ENCODE results near the gene SLC38A5. TPM values are rescaled to one million over a fixed set of nuclear protein-coding genes. Genes with fewer than 3 reads are reported as not detected.
A peak's percentile ranks its signal among the peaks of the same experiment; 100 is the strongest.

The SLC38A5 gene
- total RNA-seq, 1 experiment from 2014 or later = 0.46 TPM

- Histone ChIP-seq H3K9me3 (ENCODE audit: insufficient read depth, low read depth) (no peaks in the 10 kb centered on the region), H3K79me2 (ENCODE audit: low read depth) (no peaks in the 10 kb centered on the region), H3K4me3 (no peak overlapping the region), H3K4me1 (replicated peaks; ENCODE audit: insufficient read depth) (no peaks in the 10 kb centered on the region), H3K36me3 (ENCODE audit: low read depth) (no peaks in the 10 kb centered on the region), H3K27ac (peak overlapping the region; percentile 47), H2AFZ (no peak overlapping the region), H4K20me1 (ENCODE audit: insufficient read depth) (no peaks in the 10 kb centered on the region), H3K4me2 (peak overlapping the region; percentile 26; the same call in 1 of the 2 replicates), H3K27me3 (ENCODE audit: insufficient read depth, low read depth) (no peaks in the 10 kb centered on the region), H3F3A (ENCODE audit: insufficient read depth, low read depth) (no peaks in the 10 kb centered on the region; the same call in 1 of the 2 replicates), H3K9me2 (ENCODE audit: insufficient read depth) (no peaks in the 10 kb centered on the region)
- CTCF ChIA-PET = no interaction called here
- POLR2A ChIA-PET (ENCODE audit: unreplicated experiment) = no interaction called here
- peak in 1 of 2 experiments; percentile 57 for DNase-seq
- no TSS peak for BruUV-seq (replicated peaks)
- intact Hi-C loops (cut with micrococcal nuclease; ENCODE audit: unreplicated experiment) = no loop called here
- no peak for TF ChIP-seq CTCF (conservative IDR thresholded peaks at IDR 0.05)
- TF ChIP-seq EZH2 (IDR thresholded peaks at IDR 0.05; ENCODE audit: low read depth) = no peak
Measured at GRCh38 chrX:48498374-48498809, 28.3 kb upstream of the SLC38A5 start.

- Histone ChIP-seq H3K27me3 (ENCODE audit: insufficient read depth, low read depth) (no peaks in the 10 kb centered on the region), H3K4me3 (no peak overlapping the region), H3K79me2 (ENCODE audit: low read depth) (no peaks in the 10 kb centered on the region), H4K20me1 (ENCODE audit: insufficient read depth) (no peaks in the 10 kb centered on the region), H3F3A (ENCODE audit: insufficient read depth, low read depth) (no peaks in the 10 kb centered on the region; the same call in 1 of the 2 replicates), H2AFZ (no peak overlapping the region), H3K27ac (peak overlapping the region; percentile 50), H3K4me1 (replicated peaks; ENCODE audit: insufficient read depth) (no peaks in the 10 kb centered on the region), H3K4me2 (peak overlapping the region; percentile 26; the same call in 1 of the 2 replicates), H3K9me3 (ENCODE audit: insufficient read depth, low read depth) (no peaks in the 10 kb centered on the region), H3K9me2 (ENCODE audit: insufficient read depth) (no peaks in the 10 kb centered on the region), H3K36me3 (ENCODE audit: low read depth) (no peaks in the 10 kb centered on the region)
- no TSS peak for BruUV-seq (replicated peaks)
- intact Hi-C loops (cut with micrococcal nuclease; ENCODE audit: unreplicated experiment) = no loop called here
- no peak for DNase-seq
- TF ChIP-seq CTCF (conservative IDR thresholded peaks at IDR 0.05) (no peak), EZH2 (IDR thresholded peaks at IDR 0.05; ENCODE audit: low read depth) (no peak)
- CTCF ChIA-PET = no interaction called here
- POLR2A ChIA-PET (ENCODE audit: unreplicated experiment) = no interaction called here
Measured at GRCh38 chrX:48497871-48498270, 27.8 kb upstream of the SLC38A5 start.

GRCh38 chrX:48496660-48497059, 26.6 kb upstream of the SLC38A5 start:
- ChIA-PET CTCF (no interaction called here), POLR2A (ENCODE audit: unreplicated experiment) (no interaction called here)
- H3K36me3 ChIP-seq (ENCODE audit: low read depth) = no peaks in the 10 kb centered on the region
- no peaks in the 10 kb centered on the region for H3K9me2 ChIP-seq (ENCODE audit: insufficient read depth)
- intact Hi-C loops (cut with micrococcal nuclease; ENCODE audit: unreplicated experiment) = no loop called here
- H3K27me3 ChIP-seq (ENCODE audit: insufficient read depth, low read depth) = no peaks in the 10 kb centered on the region
- H3F3A ChIP-seq (ENCODE audit: insufficient read depth, low read depth) = no peaks in the 10 kb centered on the region; the same call in 1 of the 2 replicates
- no TSS peak for BruUV-seq (replicated peaks)
- H3K4me3 ChIP-seq = no peak overlapping the region
- no peaks in the 10 kb centered on the region for H3K79me2 ChIP-seq (ENCODE audit: low read depth)
- H2AFZ ChIP-seq = no peak overlapping the region
- H3K4me1 ChIP-seq (replicated peaks; ENCODE audit: insufficient read depth) = peaks cover 6% of the 10 kb centered on the region; the same call in 1 of the 2 replicates
- no peak for DNase-seq
- no peaks in the 10 kb centered on the region for H4K20me1 ChIP-seq (ENCODE audit: insufficient read depth)
- TF ChIP-seq EZH2 (IDR thresholded peaks at IDR 0.05; ENCODE audit: low read depth) (no peak), CTCF (conservative IDR thresholded peaks at IDR 0.05) (no peak)
- H3K4me2 ChIP-seq = no peak overlapping the region
- H3K9me3 ChIP-seq (ENCODE audit: insufficient read depth, low read depth) = no peaks in the 10 kb centered on the region
- no peak overlapping the region for H3K27ac ChIP-seq

Data from PC-9 (cell line).